ENCODE data around the gene SH3GL3. TPM values are rescaled to one million over a fixed set of nuclear protein-coding genes. Genes with fewer than 3 reads are reported as not detected.

The SH3GL3 gene
- total and polyA plus RNA-seq, 2 of the 13 experiments (the other 11 are each of a cell fraction or from before 2014, with no cell fraction given) = not detected

- no TSS peak for BruUV-seq (replicated peaks)
- no peaks in the 10 kb centered on the region for H3K4me1 ChIP-seq (ENCODE audit: insufficient read depth, low read length)
- 27% methylated on average over 4 of the region's 4 CpGs for WGBS (ENCODE audit: low lambda C conversion rate)
- no peaks in the 10 kb centered on the region for H4K20me1 ChIP-seq (ENCODE audit: insufficient read depth, low read length)
- TF ChIP-seq ZNF263 (CRISPR knock-in tag; IDR thresholded peaks at IDR 0.05) (no peak), SNAPC2 (CRISPR knock-in tag; IDR thresholded peaks at IDR 0.05) (no peak), ZNF749 (CRISPR knock-in tag; IDR thresholded peaks at IDR 0.05; ENCODE audit: borderline replicate concordance) (no peak), ZNF577 (CRISPR knock-in tag; IDR thresholded peaks at IDR 0.05; ENCODE audit: borderline replicate concordance, low read depth) (no peak), SMAD9 (CRISPR knock-in tag; IDR thresholded peaks at IDR 0.05) (no peak), REL (CRISPR knock-in tag; conservative IDR thresholded peaks at IDR 0.05) (no peak), JDP2 (CRISPR knock-in tag; IDR thresholded peaks at IDR 0.05; ENCODE audit: borderline replicate concordance) (no peak), FOXC1 (CRISPR knock-in tag; IDR thresholded peaks at IDR 0.05; ENCODE audit: borderline replicate concordance) (no peak)
- TF ChIP-seq, protein P1, sequence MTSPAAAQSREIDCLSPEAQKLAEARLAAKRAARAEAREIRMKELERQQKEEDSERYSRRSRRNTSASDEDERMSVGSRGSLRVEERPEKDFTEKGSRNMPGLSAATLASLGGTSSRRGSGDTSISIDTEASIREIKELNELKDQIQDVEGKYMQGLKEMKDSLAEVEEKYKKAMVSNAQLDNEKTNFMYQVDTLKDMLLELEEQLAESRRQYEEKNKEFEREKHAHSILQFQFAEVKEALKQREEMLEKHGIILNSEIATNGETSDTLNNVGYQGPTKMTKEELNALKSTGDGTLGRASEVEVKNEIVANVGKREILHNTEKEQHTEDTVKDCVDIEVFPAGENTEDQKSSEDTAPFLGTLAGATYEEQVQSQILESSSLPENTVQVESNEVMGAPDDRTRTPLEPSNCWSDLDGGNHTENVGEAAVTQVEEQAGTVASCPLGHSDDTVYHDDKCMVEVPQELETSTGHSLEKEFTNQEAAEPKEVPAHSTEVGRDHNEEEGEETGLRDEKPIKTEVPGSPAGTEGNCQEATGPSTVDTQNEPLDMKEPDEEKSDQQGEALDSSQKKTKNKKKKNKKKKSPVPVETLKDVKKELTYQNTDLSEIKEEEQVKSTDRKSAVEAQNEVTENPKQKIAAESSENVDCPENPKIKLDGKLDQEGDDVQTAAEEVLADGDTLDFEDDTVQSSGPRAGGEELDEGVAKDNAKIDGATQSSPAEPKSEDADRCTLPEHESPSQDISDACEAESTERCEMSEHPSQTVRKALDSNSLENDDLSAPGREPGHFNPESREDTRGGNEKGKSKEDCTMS (CRISPR knock-in tag; conservative IDR thresholded peaks at IDR 0.05) = no peak
- TF ChIP-seq, protein P2, sequence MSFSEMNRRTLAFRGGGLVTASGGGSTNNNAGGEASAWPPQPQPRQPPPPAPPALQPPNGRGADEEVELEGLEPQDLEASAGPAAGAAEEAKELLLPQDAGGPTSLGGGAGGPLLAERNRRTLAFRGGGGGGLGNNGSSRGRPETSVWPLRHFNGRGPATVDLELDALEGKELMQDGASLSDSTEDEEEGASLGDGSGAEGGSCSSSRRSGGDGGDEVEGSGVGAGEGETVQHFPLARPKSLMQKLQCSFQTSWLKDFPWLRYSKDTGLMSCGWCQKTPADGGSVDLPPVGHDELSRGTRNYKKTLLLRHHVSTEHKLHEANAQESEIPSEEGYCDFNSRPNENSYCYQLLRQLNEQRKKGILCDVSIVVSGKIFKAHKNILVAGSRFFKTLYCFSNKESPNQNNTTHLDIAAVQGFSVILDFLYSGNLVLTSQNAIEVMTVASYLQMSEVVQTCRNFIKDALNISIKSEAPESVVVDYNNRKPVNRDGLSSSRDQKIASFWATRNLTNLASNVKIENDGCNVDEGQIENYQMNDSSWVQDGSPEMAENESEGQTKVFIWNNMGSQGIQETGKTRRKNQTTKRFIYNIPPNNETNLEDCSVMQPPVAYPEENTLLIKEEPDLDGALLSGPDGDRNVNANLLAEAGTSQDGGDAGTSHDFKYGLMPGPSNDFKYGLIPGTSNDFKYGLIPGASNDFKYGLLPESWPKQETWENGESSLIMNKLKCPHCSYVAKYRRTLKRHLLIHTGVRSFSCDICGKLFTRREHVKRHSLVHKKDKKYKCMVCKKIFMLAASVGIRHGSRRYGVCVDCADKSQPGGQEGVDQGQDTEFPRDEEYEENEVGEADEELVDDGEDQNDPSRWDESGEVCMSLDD (CRISPR knock-in tag; IDR thresholded peaks at IDR 0.05; ENCODE audit: borderline replicate concordance) = no peak
- H3K36me3 ChIP-seq (replicated peaks in 1 of 2; ENCODE audit: control insufficient read depth in 1 of 2, insufficient read depth in 2 of 2, low read length in 2 of 2) = no peaks in the 10 kb centered on the region
- CTCF ChIA-PET (ENCODE audit: low intra/inter-chr PET ratio, low total read pairs) = no interaction called here
- H3K9me3 ChIP-seq (ENCODE audit: low read length) = no peaks in the 10 kb centered on the region
- H3K4me3 ChIP-seq (replicated peaks in 1 of 3; ENCODE audit: insufficient read depth in 1 of 3, low read depth in 2 of 3, low read length in 3 of 3) = no peak overlapping the region
- no peak overlapping the region for H3K9ac ChIP-seq (ENCODE audit: insufficient read depth, low read depth, low read length)
- H2AFZ ChIP-seq (ENCODE audit: low read length) = no peak overlapping the region
- no peaks in the 10 kb centered on the region; a peak in 1 of 5 replicates for H3K27me3 ChIP-seq (ENCODE audit: control insufficient read depth in 1 of 2, insufficient read depth in 2 of 2, low read length in 2 of 2)
- H3K27ac ChIP-seq (ENCODE audit: extremely low read length, insufficient read depth, low read length) = no peak overlapping the region
- H3K4me2 ChIP-seq (ENCODE audit: low read depth, low read length) = no peak overlapping the region
- no peak for FAIRE-seq
- no peak for DNase-seq (ENCODE audit: low spot score)
- POLR2A ChIA-PET = no interaction called here
- in situ Hi-C loops (cut with HindIII; ENCODE audit: extremely low pct_ligation_motif_present, low pct_unique_long_range_greater_than_20kb) (no loop called here), intact Hi-C loops (cut with micrococcal nuclease; ENCODE audit: unreplicated experiment) (no loop called here)
- no peak for ATAC-seq
- no peaks in the 10 kb centered on the region for H3K79me2 ChIP-seq (ENCODE audit: insufficient read depth, low read length)
Observed at GRCh38 chr15:83504365-83504764, 57.2 kb downstream of the SH3GL3 start.

All from HepG2 (cell line).